PFSK-1 (cell line): ENCODE results near the gene POLR3E.

Experiments
- FOXP2 ChIP-seq: optimal IDR thresholded peaks from 2 replicates; pipeline ENCODE3; 2011; ENCODE audit warnings: borderline replicate concordance, control low read depth, inconsistent platforms; ENCODE audit not compliant: insufficient read depth; ENCODE audit errors: extremely low read length, extremely low read depth
- POLR2AphosphoS5 ChIP-seq: IDR thresholded peaks from 2 replicates; pipeline ENCODE4 v1.6.1; 2012; ENCODE audit warnings: low read depth, mild to moderate bottlenecking, control low read depth, low read length, moderate library complexity
- REST ChIP-seq, 2 experiments: IDR thresholded peaks; 2 replicates each; pipeline versions ENCODE4 v1.6.1 to v1.8.0; 2011 to 2012; ENCODE audit warnings: low read depth in 2 of 2, low read length in 2 of 2, control low read depth in 1 of 2, inconsistent platforms in 1 of 2, mild to moderate bottlenecking in 1 of 2, moderate library complexity in 1 of 2; ENCODE audit not compliant: insufficient read depth in 1 of 2
- SIN3A ChIP-seq: IDR thresholded peaks from 2 replicates; pipeline ENCODE4 v1.6.1; 2012; ENCODE audit warnings: mild to moderate bottlenecking, low read length, moderate library complexity, borderline replicate concordance; ENCODE audit not compliant: insufficient read depth
- TAF1 ChIP-seq: IDR thresholded peaks from 2 replicates; pipeline ENCODE4 v1.6.1; 2012; ENCODE audit warnings: low read length, control low read depth, borderline replicate concordance; ENCODE audit not compliant: insufficient read depth

Gene POLR3E

GRCh38 chr16:22375117-22375962 lies 78.1 kb downstream of the POLR3E start:
- no peak for TF ChIP-seq FOXP2
- no peak for TF ChIP-seq SIN3A
- no peak for TF ChIP-seq TAF1
- TF ChIP-seq REST (IDR thresholded peaks at IDR 0.05; ENCODE audit: insufficient read depth in 1 of 2, low read depth in 2 of 2, low read length in 2 of 2): no peak
- TF ChIP-seq POLR2AphosphoS5: no peak

- no peak for TF ChIP-seq POLR2AphosphoS5
Measured at GRCh38 chr16:22375963-22376640, 78.9 kb downstream of the POLR3E start.

GRCh38 chr16:22379656-22380055 lies 82.4 kb downstream of the POLR3E start:
- TF ChIP-seq FOXP2 (no peak), POLR2AphosphoS5 (no peak), TAF1 (no peak), REST (IDR thresholded peaks at IDR 0.05; ENCODE audit: insufficient read depth in 1 of 2, low read depth in 2 of 2, low read length in 2 of 2) (no peak), SIN3A (no peak)

GRCh38 chr16:22380529-22380928 lies 83.3 kb downstream of the POLR3E start:
- TF ChIP-seq TAF1 (no peak), SIN3A (no peak), POLR2AphosphoS5 (no peak), REST (IDR thresholded peaks at IDR 0.05; ENCODE audit: insufficient read depth in 1 of 2, low read depth in 2 of 2, low read length in 2 of 2) (no peak), FOXP2 (no peak)

- no peak for TF ChIP-seq SIN3A
- no peak for TF ChIP-seq FOXP2
- TF ChIP-seq REST (IDR thresholded peaks at IDR 0.05; ENCODE audit: insufficient read depth in 1 of 2, low read depth in 2 of 2, low read length in 2 of 2): no peak
- TF ChIP-seq TAF1: no peak
- no peak for TF ChIP-seq POLR2AphosphoS5
Measured at GRCh38 chr16:22381392-22381791, 84.2 kb downstream of the POLR3E start.
